OCI-LY3 (cell line): ENCODE measurements around the gene PYM1.

Experiments
- EZH2phosphoT487 ChIP-seq: fragments of 200-600 bp; shearing (Covaris generic); IDR thresholded peaks from 2 replicates; pipeline ENCODE4 v1.6.1; 2018; ENCODE audit warnings: antibody characterized with exemption, mixed run types, low read depth
- TF ChIP-seq, protein P1 (sequence below): fragments of 200-600, 300-600 bp; sonication (generic); IDR thresholded peaks from 2 replicates; pipeline ENCODE4 v1.5.1; 2014; ENCODE audit warnings: antibody characterized with exemption, low read length, low read depth

DNA sequence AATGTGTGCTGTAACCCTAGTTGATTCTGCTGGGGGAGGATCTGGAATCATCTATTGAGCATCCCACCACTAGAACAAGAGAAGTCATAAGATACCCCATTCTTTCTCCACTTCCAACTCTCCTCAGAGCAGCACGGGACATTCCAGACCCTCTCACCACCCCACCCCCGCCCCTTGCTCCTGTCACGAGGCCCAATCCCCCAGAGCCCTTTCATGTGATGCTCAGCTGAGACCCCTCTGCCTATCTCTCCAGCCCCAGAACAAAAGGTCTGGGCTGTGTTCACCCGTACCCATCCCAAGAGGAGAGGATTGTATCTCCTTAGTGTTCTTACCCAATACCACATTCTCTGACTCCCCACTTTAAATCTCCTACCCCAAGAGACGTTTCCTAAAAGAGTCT, 37.5 kb upstream of the PYM1 start:
- TF ChIP-seq, protein P1, sequence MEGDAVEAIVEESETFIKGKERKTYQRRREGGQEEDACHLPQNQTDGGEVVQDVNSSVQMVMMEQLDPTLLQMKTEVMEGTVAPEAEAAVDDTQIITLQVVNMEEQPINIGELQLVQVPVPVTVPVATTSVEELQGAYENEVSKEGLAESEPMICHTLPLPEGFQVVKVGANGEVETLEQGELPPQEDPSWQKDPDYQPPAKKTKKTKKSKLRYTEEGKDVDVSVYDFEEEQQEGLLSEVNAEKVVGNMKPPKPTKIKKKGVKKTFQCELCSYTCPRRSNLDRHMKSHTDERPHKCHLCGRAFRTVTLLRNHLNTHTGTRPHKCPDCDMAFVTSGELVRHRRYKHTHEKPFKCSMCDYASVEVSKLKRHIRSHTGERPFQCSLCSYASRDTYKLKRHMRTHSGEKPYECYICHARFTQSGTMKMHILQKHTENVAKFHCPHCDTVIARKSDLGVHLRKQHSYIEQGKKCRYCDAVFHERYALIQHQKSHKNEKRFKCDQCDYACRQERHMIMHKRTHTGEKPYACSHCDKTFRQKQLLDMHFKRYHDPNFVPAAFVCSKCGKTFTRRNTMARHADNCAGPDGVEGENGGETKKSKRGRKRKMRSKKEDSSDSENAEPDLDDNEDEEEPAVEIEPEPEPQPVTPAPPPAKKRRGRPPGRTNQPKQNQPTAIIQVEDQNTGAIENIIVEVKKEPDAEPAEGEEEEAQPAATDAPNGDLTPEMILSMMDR = no peak
- no peak for TF ChIP-seq EZH2phosphoT487
